SK-N-SH treated with all-trans-retinoic acid at 6 μM for 48 hours (cell line): ENCODE results near the gene TLR3.

ENCODE experiments used
- ATAC-seq: fragments of 200-7000 bp; cut with Tn5 transposase; 3 replicates; pipeline ENCODE4 v1.9.1; 2020; ENCODE audit warnings: mild to moderate bottlenecking, moderate library complexity
- ARNTL ChIP-seq: fragments of 450-650 bp; formaldehyde crosslinking; IDR thresholded peaks from 2 replicates; pipeline ENCODE4 v1.5.0; 2020; ENCODE audit warnings: low read depth, mild to moderate bottlenecking, moderate library complexity, borderline replicate concordance
- BACH2 ChIP-seq: fragments of 250-450 bp; sonication (Bioruptor Pico); IDR thresholded peaks from 2 replicates; pipeline ENCODE4 v1.9.0; 2021; ENCODE audit warnings: mild to moderate bottlenecking, borderline replicate concordance
- CSDC2 ChIP-seq: fragments of 250-450 bp; sonication (Bioruptor Pico); IDR thresholded peaks from 2 replicates; pipeline ENCODE4 v1.5.0; 2020; ENCODE audit warnings: mild to moderate bottlenecking, moderate library complexity
- ESRRG ChIP-seq: fragments of 250-450 bp; sonication (Bioruptor Pico); IDR thresholded peaks from 2 replicates; pipeline ENCODE4 v1.6.1; 2021; ENCODE audit warnings: mild to moderate bottlenecking
- ISL1 ChIP-seq: fragments of 250-450 bp; sonication (Bioruptor Pico); IDR thresholded peaks from 2 replicates; pipeline ENCODE4 v2.1.2; 2022; ENCODE audit warnings: mild to moderate bottlenecking, moderate library complexity
- OSR1 ChIP-seq: fragments of 250-450 bp; sonication (Bioruptor Pico); IDR thresholded peaks from 2 replicates; pipeline ENCODE4 v1.8.0; 2022; ENCODE audit warnings: moderate library complexity, mild to moderate bottlenecking, inconsistent platforms
- RARB ChIP-seq: fragments of 250-450 bp; sonication (Bioruptor Pico); IDR thresholded peaks from 2 replicates; pipeline ENCODE4 v1.8.0; 2021; ENCODE audit warnings: mild to moderate bottlenecking, moderate library complexity
- SNAI2 ChIP-seq: fragments of 250-450 bp; sonication (Bioruptor Pico); IDR thresholded peaks from 2 replicates; pipeline ENCODE4 v1.5.0; 2020; ENCODE audit warnings: mild to moderate bottlenecking, moderate library complexity
- TCF4 ChIP-seq: fragments of 250-450 bp; sonication (Bioruptor Pico); IDR thresholded peaks from 2 replicates; pipeline ENCODE4 v1.8.0; 2021; ENCODE audit warnings: mild to moderate bottlenecking, moderate library complexity, borderline replicate concordance
- TOX ChIP-seq: fragments of 250-450 bp; sonication (Bioruptor Pico); IDR thresholded peaks from 2 replicates; pipeline ENCODE4 v1.8.0; 2021; ENCODE audit warnings: mild to moderate bottlenecking, moderate library complexity, borderline replicate concordance
- ZC3H10 ChIP-seq: fragments of 250-450 bp; sonication (Bioruptor Pico); IDR thresholded peaks from 2 replicates; pipeline ENCODE4 v1.5.1; 2021; ENCODE audit warnings: mild to moderate bottlenecking, moderate library complexity
- ZFP3 ChIP-seq: fragments of 250-450 bp; sonication (Bioruptor Pico); IDR thresholded peaks from 2 replicates; pipeline ENCODE4 v1.5.0; 2020; ENCODE audit warnings: mild to moderate bottlenecking, moderate library complexity
- ZFP30 ChIP-seq: fragments of 450-650 bp; formaldehyde crosslinking; IDR thresholded peaks from 2 replicates; pipeline ENCODE4 v1.5.0; 2022; ENCODE audit warnings: mild to moderate bottlenecking, moderate library complexity
- ZNF565 ChIP-seq: fragments of 450-650 bp; formaldehyde crosslinking; conservative IDR thresholded peaks from 2 replicates; pipeline ENCODE4 v1.5.0; 2020; ENCODE audit warnings: low read depth, mild to moderate bottlenecking, moderate library complexity
- ZNF70 ChIP-seq: fragments of 450-650 bp; formaldehyde crosslinking; IDR thresholded peaks from 2 replicates; pipeline ENCODE4 v1.5.0; 2020; ENCODE audit warnings: mild to moderate bottlenecking, moderate library complexity
- ZNF8 ChIP-seq: fragments of 450-650 bp; formaldehyde crosslinking; IDR thresholded peaks from 2 replicates; pipeline ENCODE4 v1.5.0; 2020; ENCODE audit warnings: mild to moderate bottlenecking, moderate library complexity
- TF ChIP-seq, protein P1 (sequence below): fragments of 250-450 bp; sonication (Bioruptor Pico); IDR thresholded peaks from 2 replicates; pipeline ENCODE4 v1.8.0; 2021; ENCODE audit warnings: low read depth, mild to moderate bottlenecking, moderate library complexity, borderline replicate concordance
- TF ChIP-seq, protein P2 (sequence below): fragments of 250-450 bp; sonication (Bioruptor Pico); IDR thresholded peaks from 2 replicates; pipeline ENCODE4 v1.5.0; 2020; ENCODE audit warnings: mild to moderate bottlenecking, moderate library complexity
- TF ChIP-seq, protein P3 (sequence below): fragments of 250-450 bp; sonication (Bioruptor Pico); IDR thresholded peaks from 2 replicates; pipeline ENCODE4 v1.5.1; 2021; ENCODE audit warnings: mild to moderate bottlenecking, moderate library complexity
- TF ChIP-seq, protein P4 (sequence below): fragments of 250-450 bp; sonication (Bioruptor Pico); IDR thresholded peaks from 2 replicates; pipeline ENCODE4 v1.8.0; 2020; ENCODE audit warnings: mild to moderate bottlenecking, moderate library complexity, borderline replicate concordance
- TF ChIP-seq, protein P5 (sequence below): fragments of 250-450 bp; sonication (Bioruptor Pico); IDR thresholded peaks from 2 replicates; pipeline ENCODE4 v1.5.1; 2020; ENCODE audit warnings: low read depth, mild to moderate bottlenecking, moderate library complexity

TLR3 gene

DNA sequence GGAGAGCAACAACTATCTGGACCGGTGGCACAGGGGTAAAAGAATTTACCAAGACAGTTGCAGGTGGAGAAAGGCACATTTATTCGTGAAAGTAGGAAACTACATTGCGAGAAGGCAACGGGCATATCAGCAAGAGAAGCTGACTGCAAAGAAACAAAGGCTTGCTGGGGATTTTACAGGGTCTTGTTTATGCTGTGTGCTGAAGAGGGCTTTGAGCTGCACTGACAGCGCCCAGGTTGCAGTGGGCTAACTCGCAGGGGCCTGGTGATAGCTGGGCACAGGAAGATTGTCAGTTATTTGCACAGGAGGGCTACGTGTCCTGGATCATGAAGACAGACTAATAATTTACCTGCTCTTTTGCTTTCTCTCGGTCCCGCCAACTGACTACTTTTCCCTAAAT, 10.7 kb downstream of the TLR3 start:
- TF ChIP-seq ISL1 (CRISPR knock-in tag) (no peak), ARNTL (CRISPR knock-in tag) (no peak), CSDC2 (CRISPR knock-in tag) (no peak), ZC3H10 (CRISPR knock-in tag) (no peak), TOX (CRISPR knock-in tag) (no peak), ZFP30 (CRISPR knock-in tag) (no peak), TCF4 (CRISPR knock-in tag) (no peak), ZNF70 (CRISPR knock-in tag) (no peak), ZNF565 (CRISPR knock-in tag) (no peak)
- TF ChIP-seq, protein P1, sequence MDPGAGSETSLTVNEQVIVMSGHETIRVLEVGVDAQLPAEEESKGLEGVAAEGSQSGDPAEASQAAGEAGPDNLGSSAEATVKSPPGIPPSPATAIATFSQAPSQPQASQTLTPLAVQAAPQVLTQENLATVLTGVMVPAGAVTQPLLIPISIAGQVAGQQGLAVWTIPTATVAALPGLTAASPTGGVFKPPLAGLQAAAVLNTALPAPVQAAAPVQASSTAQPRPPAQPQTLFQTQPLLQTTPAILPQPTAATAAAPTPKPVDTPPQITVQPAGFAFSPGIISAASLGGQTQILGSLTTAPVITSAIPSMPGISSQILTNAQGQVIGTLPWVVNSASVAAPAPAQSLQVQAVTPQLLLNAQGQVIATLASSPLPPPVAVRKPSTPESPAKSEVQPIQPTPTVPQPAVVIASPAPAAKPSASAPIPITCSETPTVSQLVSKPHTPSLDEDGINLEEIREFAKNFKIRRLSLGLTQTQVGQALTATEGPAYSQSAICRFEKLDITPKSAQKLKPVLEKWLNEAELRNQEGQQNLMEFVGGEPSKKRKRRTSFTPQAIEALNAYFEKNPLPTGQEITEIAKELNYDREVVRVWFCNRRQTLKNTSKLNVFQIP (CRISPR knock-in tag): no peak
- TF ChIP-seq, protein P2, sequence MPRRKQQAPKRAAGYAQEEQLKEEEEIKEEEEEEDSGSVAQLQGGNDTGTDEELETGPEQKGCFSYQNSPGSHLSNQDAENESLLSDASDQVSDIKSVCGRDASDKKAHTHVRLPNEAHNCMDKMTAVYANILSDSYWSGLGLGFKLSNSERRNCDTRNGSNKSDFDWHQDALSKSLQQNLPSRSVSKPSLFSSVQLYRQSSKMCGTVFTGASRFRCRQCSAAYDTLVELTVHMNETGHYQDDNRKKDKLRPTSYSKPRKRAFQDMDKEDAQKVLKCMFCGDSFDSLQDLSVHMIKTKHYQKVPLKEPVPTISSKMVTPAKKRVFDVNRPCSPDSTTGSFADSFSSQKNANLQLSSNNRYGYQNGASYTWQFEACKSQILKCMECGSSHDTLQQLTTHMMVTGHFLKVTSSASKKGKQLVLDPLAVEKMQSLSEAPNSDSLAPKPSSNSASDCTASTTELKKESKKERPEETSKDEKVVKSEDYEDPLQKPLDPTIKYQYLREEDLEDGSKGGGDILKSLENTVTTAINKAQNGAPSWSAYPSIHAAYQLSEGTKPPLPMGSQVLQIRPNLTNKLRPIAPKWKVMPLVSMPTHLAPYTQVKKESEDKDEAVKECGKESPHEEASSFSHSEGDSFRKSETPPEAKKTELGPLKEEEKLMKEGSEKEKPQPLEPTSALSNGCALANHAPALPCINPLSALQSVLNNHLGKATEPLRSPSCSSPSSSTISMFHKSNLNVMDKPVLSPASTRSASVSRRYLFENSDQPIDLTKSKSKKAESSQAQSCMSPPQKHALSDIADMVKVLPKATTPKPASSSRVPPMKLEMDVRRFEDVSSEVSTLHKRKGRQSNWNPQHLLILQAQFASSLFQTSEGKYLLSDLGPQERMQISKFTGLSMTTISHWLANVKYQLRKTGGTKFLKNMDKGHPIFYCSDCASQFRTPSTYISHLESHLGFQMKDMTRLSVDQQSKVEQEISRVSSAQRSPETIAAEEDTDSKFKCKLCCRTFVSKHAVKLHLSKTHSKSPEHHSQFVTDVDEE (CRISPR knock-in tag): no peak
- TF ChIP-seq, protein P3, sequence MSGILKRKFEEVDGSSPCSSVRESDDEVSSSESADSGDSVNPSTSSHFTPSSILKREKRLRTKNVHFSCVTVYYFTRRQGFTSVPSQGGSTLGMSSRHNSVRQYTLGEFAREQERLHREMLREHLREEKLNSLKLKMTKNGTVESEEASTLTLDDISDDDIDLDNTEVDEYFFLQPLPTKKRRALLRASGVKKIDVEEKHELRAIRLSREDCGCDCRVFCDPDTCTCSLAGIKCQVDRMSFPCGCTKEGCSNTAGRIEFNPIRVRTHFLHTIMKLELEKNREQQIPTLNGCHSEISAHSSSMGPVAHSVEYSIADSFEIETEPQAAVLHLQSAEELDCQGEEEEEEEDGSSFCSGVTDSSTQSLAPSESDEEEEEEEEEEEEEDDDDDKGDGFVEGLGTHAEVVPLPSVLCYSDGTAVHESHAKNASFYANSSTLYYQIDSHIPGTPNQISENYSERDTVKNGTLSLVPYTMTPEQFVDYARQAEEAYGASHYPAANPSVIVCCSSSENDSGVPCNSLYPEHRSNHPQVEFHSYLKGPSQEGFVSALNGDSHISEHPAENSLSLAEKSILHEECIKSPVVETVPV (CRISPR knock-in tag): no peak
- no peak for ATAC-seq

DNA sequence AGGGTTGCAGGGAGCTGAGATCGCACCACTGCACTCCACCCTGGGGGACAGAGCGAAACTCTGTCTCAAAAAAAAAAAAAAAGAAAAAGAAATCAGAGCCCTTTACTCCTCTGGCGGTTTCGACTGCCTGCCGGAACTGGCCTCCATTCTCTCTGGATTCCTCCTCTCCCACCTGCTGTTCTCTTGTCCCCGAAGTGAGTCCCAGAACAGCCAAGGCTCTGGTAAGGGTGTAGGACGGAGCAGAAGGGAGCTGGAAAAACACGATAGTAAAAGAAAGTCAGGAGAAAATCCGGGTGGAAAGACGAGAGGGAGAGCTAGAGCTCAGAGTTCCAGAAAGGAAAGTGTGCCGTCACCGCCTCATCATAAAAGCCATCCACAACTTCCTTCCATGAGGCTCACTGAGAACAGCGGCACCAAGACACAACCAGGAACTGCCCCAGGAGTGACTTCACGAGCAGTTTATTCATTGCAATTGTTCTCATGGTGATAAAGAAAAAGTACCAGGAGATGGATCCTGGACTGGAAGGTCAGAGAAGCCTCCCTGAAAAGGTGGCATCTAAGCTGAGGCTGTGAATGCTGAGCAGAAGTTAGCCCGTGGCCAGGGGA, 12.3 kb downstream of the TLR3 start:
- no peak for ATAC-seq

DNA sequence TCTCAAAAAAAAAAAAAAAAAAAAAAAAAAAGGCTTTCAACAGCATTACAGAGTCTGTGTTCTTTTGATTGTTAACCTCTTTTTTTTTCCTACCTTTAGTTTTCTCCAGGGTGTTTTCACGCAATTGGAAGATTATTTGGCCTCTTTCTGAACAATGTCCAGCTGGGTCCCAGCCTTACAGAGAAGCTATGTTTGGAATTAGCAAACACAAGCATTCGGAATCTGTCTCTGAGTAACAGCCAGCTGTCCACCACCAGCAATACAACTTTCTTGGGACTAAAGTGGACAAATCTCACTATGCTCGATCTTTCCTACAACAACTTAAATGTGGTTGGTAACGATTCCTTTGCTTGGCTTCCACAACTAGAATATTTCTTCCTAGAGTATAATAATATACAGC, 13.3 kb downstream of the TLR3 start:
- no peak for ATAC-seq
- TF ChIP-seq ISL1 (CRISPR knock-in tag): no peak
- TF ChIP-seq ESRRG (CRISPR knock-in tag): no peak
- no peak for TF ChIP-seq ZNF8 (CRISPR knock-in tag)
- TF ChIP-seq, protein P4, sequence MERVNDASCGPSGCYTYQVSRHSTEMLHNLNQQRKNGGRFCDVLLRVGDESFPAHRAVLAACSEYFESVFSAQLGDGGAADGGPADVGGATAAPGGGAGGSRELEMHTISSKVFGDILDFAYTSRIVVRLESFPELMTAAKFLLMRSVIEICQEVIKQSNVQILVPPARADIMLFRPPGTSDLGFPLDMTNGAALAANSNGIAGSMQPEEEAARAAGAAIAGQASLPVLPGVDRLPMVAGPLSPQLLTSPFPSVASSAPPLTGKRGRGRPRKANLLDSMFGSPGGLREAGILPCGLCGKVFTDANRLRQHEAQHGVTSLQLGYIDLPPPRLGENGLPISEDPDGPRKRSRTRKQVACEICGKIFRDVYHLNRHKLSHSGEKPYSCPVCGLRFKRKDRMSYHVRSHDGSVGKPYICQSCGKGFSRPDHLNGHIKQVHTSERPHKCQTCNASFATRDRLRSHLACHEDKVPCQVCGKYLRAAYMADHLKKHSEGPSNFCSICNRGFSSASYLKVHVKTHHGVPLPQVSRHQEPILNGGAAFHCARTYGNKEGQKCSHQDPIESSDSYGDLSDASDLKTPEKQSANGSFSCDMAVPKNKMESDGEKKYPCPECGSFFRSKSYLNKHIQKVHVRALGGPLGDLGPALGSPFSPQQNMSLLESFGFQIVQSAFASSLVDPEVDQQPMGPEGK (CRISPR knock-in tag): no peak
- TF ChIP-seq ZFP3 (CRISPR knock-in tag): no peak
- TF ChIP-seq, protein P5, sequence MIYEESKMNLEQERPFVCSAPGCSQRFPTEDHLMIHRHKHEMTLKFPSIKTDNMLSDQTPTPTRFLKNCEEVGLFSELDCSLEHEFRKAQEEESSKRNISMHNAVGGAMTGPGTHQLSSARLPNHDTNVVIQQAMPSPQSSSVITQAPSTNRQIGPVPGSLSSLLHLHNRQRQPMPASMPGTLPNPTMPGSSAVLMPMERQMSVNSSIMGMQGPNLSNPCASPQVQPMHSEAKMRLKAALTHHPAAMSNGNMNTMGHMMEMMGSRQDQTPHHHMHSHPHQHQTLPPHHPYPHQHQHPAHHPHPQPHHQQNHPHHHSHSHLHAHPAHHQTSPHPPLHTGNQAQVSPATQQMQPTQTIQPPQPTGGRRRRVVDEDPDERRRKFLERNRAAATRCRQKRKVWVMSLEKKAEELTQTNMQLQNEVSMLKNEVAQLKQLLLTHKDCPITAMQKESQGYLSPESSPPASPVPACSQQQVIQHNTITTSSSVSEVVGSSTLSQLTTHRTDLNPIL (CRISPR knock-in tag): no peak
- TF ChIP-seq OSR1 (CRISPR knock-in tag): no peak
- no peak for TF ChIP-seq ARNTL (CRISPR knock-in tag)
- no peak for TF ChIP-seq SNAI2 (CRISPR knock-in tag)
- TF ChIP-seq TOX (CRISPR knock-in tag): no peak
- TF ChIP-seq RARB (CRISPR knock-in tag): no peak
- no peak for TF ChIP-seq BACH2 (CRISPR knock-in tag)

More for the DNA sequence above, 12.3 kb downstream of the TLR3 start:
- no peak for TF ChIP-seq ZNF70 (CRISPR knock-in tag)
- no peak for TF ChIP-seq OSR1 (CRISPR knock-in tag)
- TF ChIP-seq, protein P5 (CRISPR knock-in tag): no peak
- TF ChIP-seq ZNF565 (CRISPR knock-in tag): no peak
- no peak for TF ChIP-seq SNAI2 (CRISPR knock-in tag)
- TF ChIP-seq TOX (CRISPR knock-in tag): no peak
- TF ChIP-seq ZFP3 (CRISPR knock-in tag): no peak
- no peak for TF ChIP-seq BACH2 (CRISPR knock-in tag)
- no peak for TF ChIP-seq ARNTL (CRISPR knock-in tag)
- TF ChIP-seq TCF4 (CRISPR knock-in tag): no peak
- no peak for TF ChIP-seq ZFP30 (CRISPR knock-in tag)
- TF ChIP-seq ZNF8 (CRISPR knock-in tag): no peak
- TF ChIP-seq, all 23 proteins: peak for 0
